C1 segment of cervical spinal cord (tissue), 14 donors: ENCODE results near the gene FAM83D.
"Not testable (repeated sequence)": the region's sequence is repeated elsewhere in the genome, so short reads cannot be mapped to it uniquely, and the experiment has no call there.

Experiments used
- DNase-seq, 14 donors: peaks; one replicate each; lab custom pipeline; 2025; lab: John Stamatoyannopoulos, UW

The FAM83D gene

DNA sequence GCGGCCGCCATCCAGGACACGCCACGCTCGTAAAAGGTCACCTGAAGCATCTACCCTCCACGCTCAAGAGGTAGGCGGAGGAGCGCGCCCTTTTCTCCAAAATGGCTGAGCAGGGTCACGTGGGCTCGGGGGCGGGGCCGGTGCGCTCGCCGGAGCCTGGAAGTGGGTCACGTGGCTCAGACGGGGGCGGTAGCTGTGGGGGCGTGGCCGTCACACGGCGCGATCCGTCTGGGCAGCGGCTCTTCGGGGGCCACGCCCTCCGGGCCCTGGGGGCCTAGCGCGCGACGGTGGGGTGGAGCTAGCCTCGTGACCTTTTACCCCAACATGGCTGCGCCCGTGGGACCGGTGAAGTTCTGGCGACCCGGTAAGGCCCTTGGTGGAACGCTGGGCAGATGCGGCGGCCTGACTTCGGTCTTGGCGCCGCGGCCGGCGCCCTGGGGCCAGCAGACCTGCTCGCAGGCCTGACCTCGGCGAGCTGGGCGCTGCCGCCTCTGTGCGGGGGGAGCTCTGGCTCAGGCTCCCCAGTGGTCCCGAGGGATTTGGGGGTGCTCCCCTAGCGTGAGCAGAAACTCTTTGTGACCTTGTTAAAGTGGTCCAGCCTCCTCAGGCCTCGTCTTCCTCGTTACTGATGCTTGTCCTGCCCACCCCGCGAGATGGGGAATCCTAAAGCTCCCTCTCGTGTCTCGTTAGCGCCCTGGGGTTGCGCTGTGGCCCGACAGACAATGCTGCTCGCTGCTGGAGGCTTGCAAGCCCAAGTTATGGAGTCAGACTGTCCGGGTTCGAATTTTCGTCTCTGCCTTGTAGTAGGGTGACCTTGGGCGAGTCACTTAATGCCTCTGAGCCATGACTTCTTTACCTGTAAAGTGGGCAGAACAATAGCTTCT is 36.1 kb downstream of the FAM83D start, which contains the start of gene DHX35:
TSS of gene DHX35 (plus strand) at position 301 of the 884 bp plus-strand sequence. CDS start at position 325, 24 bp downstream.
- DNase-seq, result peak; percentile 64 to 97 (median 94)

GRCh38 chr20:38962928-38963401 is 36.7 kb downstream of the FAM83D start:
- DNase-seq, result no peak

- no peak for DNase-seq
Observed at GRCh38 chr20:38963745-38964144, 37.5 kb downstream of the FAM83D start.

GRCh38 chr20:38965264-38965663 is 39.0 kb downstream of the FAM83D start:
- no peak for DNase-seq

- DNase-seq, result no peak
Observed at GRCh38 chr20:38968090-38968489, 41.9 kb downstream of the FAM83D start.

DNA sequence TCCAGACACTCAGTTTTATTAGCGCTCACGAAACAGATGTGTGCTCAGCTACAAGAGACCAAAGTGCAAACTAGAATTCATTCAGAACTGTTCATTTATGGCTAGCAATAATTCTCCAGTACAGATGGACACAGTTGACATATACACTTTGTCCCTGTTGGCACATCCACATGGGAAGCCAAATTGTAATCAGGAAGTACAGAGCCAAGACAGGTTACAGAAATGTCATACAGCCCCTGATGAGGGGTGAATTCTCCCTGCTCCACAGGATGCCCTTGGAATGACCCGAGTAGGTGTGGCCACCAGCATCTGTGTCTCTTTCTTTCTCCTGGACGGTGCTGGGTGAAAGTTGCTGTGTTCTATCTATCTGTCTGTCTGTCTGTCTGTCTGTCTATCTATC is 43.5 kb downstream of the FAM83D start:
- no peak for DNase-seq

- no peak for DNase-seq
Observed at GRCh38 chr20:38970302-38970701, 44.1 kb downstream of the FAM83D start.

GRCh38 chr20:38973107-38973506 is 46.9 kb downstream of the FAM83D start:
- no peak for DNase-seq

GRCh38 chr20:38973645-38974044 is 47.4 kb downstream of the FAM83D start:
- no peak for DNase-seq

GRCh38 chr20:38975539-38976120 is 49.4 kb downstream of the FAM83D start:
- no peak for DNase-seq

GRCh38 chr20:38979434-38979833 is 53.2 kb downstream of the FAM83D start:
- DNase-seq, result no peak

DNA sequence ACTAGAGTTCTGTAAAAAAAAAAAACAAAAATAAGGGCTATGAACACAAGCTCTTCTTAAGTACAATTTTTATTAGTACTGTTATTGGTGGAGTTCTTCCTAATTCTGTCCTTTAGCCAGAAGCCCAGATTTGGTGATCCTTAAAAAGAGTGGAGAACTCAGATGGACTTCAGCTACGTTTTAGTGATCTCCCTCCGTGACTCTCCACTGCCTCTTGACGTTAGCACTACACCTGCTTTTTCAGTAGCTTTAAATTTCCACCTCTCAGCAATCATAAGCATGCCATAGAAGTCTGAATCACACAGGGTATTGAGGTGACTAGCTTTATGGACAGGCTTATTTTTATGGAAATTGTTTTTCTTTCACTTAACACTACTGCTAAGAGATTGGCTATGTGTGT is 53.6 kb downstream of the FAM83D start:
- DNase-seq, result no peak

DNA sequence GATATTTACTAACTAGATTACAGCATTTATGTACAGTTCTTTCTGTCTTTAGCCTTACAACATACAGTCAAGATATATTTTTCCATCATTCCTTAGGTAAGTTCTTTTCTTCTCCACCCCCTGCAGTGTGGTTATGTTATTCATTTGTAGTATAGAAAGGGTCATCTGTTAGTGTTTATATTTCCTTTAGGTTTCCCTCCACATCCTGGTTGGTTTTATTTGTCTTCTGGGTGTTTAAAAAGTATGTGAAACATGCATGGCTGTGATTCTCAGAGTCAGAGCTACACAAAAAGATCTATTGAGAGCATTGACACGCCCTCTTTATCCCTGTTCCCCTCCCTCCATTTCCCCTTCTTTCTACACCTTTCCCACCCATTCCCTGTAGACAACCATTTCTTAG is 56.1 kb downstream of the FAM83D start:
- no peak for DNase-seq

DNA sequence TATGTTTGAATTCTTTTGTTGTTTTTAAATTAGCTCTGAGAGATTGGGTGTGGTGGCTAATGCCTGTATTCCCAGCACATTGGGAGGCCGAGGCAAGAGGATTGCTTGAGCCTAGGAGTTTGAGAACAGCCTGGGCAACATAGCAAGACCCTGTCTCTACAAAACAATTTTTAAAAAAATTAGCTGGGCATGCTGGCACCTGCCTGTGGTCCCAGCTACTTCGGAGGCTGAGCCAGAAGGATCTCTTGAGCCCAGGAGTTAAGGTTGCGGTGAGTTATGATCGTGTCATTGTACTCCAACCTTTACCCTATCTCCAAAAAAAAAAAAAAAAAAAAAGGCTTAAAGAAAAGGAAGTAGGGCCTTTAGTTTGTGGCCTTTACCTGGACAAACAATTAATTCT is 58.8 kb downstream of the FAM83D start:
- DNase-seq, result no peak

GRCh38 chr20:38985603-38986170 is 59.5 kb downstream of the FAM83D start:
- DNase-seq, result no peak

- DNase-seq, result no peak
Observed at GRCh38 chr20:38986663-38987062, 60.4 kb downstream of the FAM83D start.

GRCh38 chr20:38987777-38988176 is 61.6 kb downstream of the FAM83D start:
- no peak for DNase-seq

DNA sequence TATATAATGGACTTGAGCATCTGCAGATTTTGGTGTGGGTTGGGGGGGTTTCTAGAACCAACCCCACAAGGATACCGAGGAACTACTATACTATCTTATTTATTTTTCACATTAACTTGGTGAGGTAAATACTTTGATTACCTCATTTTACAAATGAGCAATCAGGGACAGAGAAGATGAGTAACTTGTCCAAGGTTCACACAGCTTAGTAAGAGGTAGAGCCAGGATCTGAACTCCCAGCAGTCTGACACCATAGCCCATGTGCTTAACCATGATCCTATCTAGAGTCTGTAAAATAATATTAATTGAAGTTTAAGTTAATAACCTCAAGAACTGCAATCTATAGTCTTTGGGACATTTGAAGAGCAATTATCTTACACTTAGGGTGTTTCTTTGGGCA is 64.5 kb downstream of the FAM83D start:
- no peak for DNase-seq

DNA sequence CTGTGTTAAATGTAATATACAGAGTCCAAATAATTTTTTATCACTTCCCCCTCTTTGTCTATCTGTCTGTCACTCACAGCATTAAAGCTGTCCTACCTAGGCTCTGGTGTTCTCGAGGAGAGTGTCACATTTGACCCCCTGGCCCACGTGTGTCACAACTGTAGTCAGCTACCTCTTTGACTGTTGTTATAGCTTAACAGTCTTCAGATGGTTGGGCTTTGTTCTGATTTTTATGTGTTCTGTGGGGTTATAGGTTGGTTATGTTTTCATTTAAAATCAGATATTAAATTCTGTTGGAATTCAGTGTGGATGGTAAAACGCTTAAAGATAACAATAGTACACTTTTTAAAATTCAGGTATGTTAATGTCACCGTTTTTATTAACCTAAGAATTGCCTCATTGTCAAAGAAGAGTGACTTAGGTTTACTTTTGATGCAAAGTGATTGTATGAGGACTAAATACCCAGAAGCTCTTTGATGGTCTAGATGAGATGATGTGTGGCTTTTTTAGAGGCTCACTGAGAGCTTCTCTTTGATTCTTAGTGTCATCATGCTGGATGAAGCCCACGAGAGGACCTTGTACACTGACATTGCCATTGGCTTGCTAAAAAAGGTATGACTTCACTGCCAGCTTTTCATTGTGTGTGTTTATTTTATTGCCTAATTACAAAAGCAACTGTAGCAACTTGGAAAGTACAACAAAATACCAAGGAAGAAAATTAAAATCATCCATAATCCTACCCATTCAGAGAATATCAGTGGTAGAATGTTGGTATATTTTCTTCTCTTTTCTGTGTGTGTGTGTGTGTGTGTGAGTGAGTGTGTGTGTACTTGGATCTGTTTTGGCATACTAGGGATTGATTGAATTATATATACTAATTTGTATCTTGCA is 65.8 kb downstream of the FAM83D start:
- DNase-seq, result no peak

DNA sequence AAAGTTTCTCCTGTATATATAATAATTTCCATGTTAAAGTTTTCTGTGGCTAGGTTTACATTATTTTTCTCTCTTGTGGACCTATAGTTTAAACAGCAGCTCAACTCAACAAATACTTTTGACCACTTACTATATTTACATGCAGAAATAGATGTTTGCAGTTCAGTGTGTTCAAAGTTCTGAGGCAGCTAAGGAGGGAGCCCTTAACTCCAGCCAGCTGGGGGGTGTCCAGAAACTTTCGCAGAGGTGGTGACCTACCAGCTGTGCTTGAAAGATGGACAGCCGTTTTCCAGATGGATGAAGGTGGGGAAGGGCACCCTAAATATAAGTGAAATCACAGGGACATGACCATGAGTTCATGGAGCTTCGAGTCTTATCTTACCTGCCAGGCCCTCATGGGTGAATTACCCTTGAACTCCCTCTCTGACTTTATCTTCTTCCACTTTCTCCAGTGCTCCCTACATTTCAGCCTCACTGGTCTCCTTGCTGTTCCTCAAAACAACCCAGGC is 69.4 kb downstream of the FAM83D start:
- no peak for DNase-seq

- DNase-seq, result not testable (repeated sequence)
Observed at GRCh38 chr20:38996866-38997265, 70.6 kb downstream of the FAM83D start.
